Neuron (in vitro differentiated cells): ENCODE results near the gene GPA33.

Source experiments
- H2AFZ ChIP-seq: one replicate; pipeline ENCODE4 v1.6.1; 2013; ENCODE audit warnings: low read depth, mild to moderate bottlenecking, inconsistent platforms, low read length, moderate library complexity
- H3K27me3 ChIP-seq: one replicate; pipeline ENCODE4 v1.6.1; 2013; ENCODE audit warnings: low read length; ENCODE audit not compliant: insufficient read depth
- H3K36me3 ChIP-seq: one replicate; pipeline ENCODE4 v1.6.1; 2013; ENCODE audit warnings: low read length; ENCODE audit not compliant: insufficient read depth
- H3K4me1 ChIP-seq: one replicate; pipeline ENCODE4 v1.6.1; 2013; ENCODE audit warnings: low read length; ENCODE audit not compliant: insufficient read depth
- H3K4me3 ChIP-seq: 2 replicates; pipeline ENCODE4 v1.5.1; 2013; ENCODE audit warnings: mild to moderate bottlenecking, low read length, moderate library complexity
- H3K9me3 ChIP-seq: one replicate; pipeline ENCODE4 v1.6.1; 2013; ENCODE audit warnings: low read length

The GPA33 gene

DNA sequence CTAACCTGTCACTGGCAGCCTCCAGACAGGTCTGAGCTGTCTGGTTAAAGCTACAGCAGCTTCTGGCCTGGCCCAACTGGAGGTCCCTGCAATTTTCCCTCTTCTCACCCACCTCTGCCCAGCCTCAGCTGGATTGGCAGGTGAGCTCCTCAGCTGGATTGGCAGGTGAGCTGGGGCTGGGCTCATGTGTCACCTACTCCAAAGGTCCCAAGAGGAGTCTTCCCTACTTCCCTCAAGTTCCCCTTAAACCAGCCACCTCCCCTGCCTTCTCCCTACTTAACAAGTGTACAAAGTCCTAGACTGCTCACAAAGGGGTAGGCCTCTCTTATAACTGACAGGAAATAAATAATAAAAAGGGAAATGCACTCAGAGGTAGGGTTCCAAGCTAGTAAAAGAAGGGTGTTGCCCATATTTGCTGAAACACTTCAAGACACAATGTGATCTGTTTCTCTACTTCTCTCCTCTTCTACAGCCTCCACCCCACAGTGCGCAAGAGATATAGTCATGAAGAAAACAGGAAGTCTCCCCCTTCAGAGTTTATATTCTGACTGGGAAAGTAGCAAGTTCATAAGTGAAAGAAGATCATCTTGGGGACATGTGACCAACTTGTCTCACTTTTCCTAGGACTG lies at the start of gene GPA33:
Gene GPA33 (minus strand): TSS at position 64 of the 629 bp plus-strand sequence. CDS start 90 bp downstream, outside the sequence.
- Histone ChIP-seq H3K27me3 (no peaks in the 10 kb centered on the region), H2AFZ (no peak within 1 kb of the TSS), H3K4me3 (no peak within 1 kb of the TSS), H3K36me3 (no peaks in the 10 kb centered on the region), H3K4me1 (peaks cover 3% of the 10 kb centered on the region), H3K9me3 (no peaks in the 10 kb centered on the region)

DNA sequence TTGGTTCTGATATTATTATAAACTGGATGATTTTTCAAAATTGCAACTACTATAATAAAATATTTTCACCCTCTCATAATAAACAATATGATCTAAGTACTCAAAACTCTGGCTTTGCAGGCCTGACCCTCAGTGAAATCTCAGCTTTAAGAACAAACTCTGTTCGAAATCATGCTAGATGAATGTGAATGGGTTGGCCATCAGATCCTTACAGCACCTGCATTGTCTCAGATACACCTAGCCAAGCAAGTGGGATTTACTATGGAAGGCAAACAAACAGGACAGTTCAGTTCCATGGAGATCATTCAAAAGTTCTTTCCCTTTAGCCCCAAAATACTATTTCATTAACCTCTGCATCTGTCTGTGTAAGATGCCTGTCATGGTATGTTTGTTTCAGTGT lies 48.5 kb upstream of the GPA33 start:
- Histone ChIP-seq H3K36me3 (no peaks in the 10 kb centered on the region), H3K4me3 (no peak overlapping the region), H3K9me3 (no peaks in the 10 kb centered on the region), H3K4me1 (peaks cover 29% of the 10 kb centered on the region), H2AFZ (no peak overlapping the region), H3K27me3 (no peaks in the 10 kb centered on the region)

DNA sequence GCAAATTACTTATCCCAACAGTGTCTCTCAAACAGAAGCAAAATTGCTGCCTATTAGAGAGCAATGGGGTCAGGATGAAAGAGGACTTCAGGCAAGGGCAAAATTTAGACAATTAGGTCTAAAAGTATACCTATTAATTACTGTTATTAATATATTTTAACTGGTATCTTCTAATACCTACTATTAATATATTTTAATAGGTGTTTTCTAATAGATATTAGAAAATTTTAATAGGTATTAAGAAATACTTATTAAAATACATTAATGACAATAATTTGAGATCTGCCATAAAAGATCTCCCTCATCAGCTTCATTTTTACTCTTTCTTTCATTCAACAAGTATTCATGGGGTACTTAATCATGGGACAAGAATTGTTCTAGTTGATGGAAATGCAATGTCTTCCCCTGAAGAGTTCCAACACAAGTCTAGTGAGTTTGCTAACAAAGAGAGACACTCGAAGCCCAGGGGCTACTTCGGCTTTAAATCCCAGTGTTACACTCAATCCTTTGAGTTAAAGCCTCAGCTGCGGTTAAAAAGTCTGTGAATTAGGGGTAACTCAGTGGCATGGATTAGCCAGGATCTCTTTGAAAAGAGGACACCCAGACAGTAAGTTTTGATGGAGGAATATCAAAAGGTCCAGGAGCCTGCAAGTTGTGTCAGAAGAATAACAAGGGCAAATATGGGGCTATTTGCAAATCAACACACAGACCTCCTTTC lies 47.8 kb upstream of the GPA33 start:
- H3K27me3 ChIP-seq: no peaks in the 10 kb centered on the region
- H2AFZ ChIP-seq: peak overlapping the region; percentile 27
- peaks cover 29% of the 10 kb centered on the region for H3K4me1 ChIP-seq
- H3K36me3 ChIP-seq: no peaks in the 10 kb centered on the region
- H3K9me3 ChIP-seq: no peaks in the 10 kb centered on the region
- H3K4me3 ChIP-seq: peak overlapping the region; percentile 37

- Histone ChIP-seq H3K36me3 (no peaks in the 10 kb centered on the region), H3K4me1 (peaks cover 29% of the 10 kb centered on the region), H3K4me3 (peak overlapping the region; percentile 37), H2AFZ (peak overlapping the region; percentile 27), H3K9me3 (no peaks in the 10 kb centered on the region), H3K27me3 (no peaks in the 10 kb centered on the region)
Observed at GRCh38 chr1:167137332-167137781, 47.2 kb upstream of the GPA33 start.

DNA sequence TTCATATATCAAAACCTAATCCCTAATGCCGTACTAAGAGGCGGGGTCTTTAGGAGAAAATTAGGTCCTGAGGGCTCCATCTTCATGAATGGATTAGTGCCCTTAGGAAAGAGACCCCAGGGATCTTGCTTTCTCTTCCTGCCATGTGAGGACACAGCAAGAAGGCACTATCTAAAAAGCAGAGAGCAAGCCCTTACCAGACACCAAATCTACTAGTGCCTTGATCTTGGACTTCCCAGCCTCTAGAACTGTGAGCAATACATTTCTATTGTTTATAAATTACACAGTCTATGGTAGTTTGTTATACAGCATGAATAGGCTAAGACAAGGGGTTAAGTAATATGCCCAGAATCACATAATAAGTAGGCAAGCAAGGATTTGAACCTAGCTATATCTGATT lies 46.6 kb upstream of the GPA33 start:
- Histone ChIP-seq H3K4me3 (no peak overlapping the region), H3K9me3 (no peaks in the 10 kb centered on the region)

DNA sequence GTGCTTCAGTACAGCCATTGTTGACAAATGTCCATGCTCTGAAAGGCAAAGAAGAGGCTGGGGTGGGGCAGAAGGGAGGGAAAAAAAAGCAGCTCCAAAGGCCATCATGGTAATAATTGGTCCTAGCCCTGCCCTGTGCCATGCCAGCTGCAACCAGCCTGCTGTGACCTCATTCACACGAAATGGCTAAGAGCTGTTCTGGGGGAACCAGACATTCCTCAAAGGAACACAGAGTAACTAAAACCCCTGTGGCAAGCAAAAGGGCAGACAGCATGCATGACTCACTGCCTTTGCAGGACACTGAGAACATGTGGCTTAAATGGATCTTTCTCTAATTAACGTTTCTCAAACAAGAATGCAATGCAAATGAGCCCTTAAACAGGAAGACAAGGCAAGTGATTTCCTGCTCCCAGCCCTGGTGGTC lies 46.0 kb upstream of the GPA33 start:
- H3K27me3 ChIP-seq: no peaks in the 10 kb centered on the region
- H3K9me3 ChIP-seq: no peaks in the 10 kb centered on the region
- H3K4me1 ChIP-seq: peaks cover 29% of the 10 kb centered on the region
- H3K36me3 ChIP-seq: no peaks in the 10 kb centered on the region
- peak overlapping the region; percentile 1 for H3K4me3 ChIP-seq
- H2AFZ ChIP-seq: peak overlapping the region; percentile 41

More for the DNA sequence above, 46.6 kb upstream of the GPA33 start:
- Histone ChIP-seq H3K4me1 (peaks cover 29% of the 10 kb centered on the region), H3K36me3 (no peaks in the 10 kb centered on the region), H3K27me3 (no peaks in the 10 kb centered on the region), H2AFZ (peak overlapping the region; percentile 41)

DNA sequence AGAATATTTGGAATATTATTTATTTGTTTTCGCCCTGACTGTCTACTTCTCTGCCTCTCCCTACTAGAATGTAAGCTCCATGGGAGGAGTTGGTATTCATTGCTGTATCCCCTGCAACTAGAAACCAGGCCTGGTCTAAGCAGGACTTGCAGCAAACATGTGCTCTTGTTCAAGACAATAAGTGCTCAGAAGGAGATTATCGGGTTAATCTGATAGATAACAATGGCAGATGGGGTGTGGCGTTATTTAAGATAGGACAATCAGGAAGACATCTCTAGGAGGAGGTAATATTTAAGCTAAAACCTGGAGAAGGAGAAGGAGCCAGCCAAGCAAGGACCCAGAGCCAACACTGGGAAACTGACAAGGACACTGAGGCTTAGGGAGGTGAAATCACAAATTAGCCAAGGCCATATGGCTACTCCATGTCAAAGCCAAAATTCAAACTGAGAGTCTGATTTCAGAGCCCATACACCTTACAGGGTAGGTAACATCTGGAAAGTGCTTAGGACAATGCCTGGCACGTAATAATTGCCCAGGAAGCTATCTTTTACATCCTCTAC lies 45.2 kb upstream of the GPA33 start:
- no peak overlapping the region for H2AFZ ChIP-seq
- no peaks in the 10 kb centered on the region for H3K9me3 ChIP-seq
- H3K4me3 ChIP-seq: no peak overlapping the region

DNA sequence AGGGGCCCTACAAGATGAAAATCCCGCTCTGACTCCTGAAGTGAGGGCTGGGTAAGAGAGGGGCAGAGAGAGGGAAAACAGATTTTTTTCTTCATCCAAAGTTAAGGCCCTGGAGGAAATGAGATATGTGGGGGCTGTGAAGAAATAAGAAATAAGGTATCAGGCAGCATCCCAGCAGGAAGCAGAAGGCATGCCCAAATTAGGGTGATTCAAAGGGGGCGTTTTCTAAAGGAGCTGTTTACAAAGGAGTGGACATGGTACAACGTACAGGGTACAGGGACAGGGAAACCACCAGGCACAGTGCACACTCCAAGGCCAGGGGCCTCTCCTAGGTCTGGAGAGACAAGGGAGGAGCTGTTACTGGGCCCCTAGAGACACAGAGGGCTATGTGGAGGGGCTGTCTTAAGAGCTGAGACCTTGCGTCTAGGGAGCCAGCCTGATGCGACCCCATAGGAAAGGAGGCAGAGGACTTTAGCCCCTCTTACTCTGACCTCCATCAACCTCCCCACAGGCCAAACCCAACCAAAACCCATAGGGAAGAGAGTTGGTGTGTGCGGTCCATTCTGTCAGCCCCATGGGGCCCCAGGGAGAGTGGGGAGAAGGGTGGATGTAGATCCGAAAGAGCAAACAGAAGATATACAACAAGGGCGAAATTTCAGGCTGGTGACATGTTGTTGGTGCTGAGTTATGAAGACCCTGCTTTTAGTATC lies 42.3 kb upstream of the GPA33 start:
- H3K9me3 ChIP-seq: peaks cover 2% of the 10 kb centered on the region
- no peaks in the 10 kb centered on the region for H3K36me3 ChIP-seq
- peaks cover 19% of the 10 kb centered on the region for H3K4me1 ChIP-seq
- H3K27me3 ChIP-seq: no peaks in the 10 kb centered on the region
- H3K4me3 ChIP-seq: no peak overlapping the region
- H2AFZ ChIP-seq: no peak overlapping the region

More for the DNA sequence above, 45.2 kb upstream of the GPA33 start:
- Histone ChIP-seq H3K4me1 (peaks cover 29% of the 10 kb centered on the region), H3K36me3 (no peaks in the 10 kb centered on the region), H3K27me3 (no peaks in the 10 kb centered on the region)

- Histone ChIP-seq H3K27me3 (no peaks in the 10 kb centered on the region), H3K36me3 (no peaks in the 10 kb centered on the region)
Observed at GRCh38 chr1:167130829-167131510, 40.8 kb upstream of the GPA33 start.

GRCh38 chr1:167128261-167129227 lies 38.4 kb upstream of the GPA33 start:
- Histone ChIP-seq H3K9me3 (peaks cover 7% of the 10 kb centered on the region), H3K4me3 (no peak overlapping the region), H3K36me3 (no peaks in the 10 kb centered on the region), H3K4me1 (no peaks in the 10 kb centered on the region), H2AFZ (no peak overlapping the region), H3K27me3 (no peaks in the 10 kb centered on the region)

More at GRCh38 chr1:167130829-167131510, 40.8 kb upstream of the GPA33 start:
- Histone ChIP-seq H2AFZ (no peak overlapping the region), H3K4me3 (no peak overlapping the region), H3K4me1 (peaks cover 4% of the 10 kb centered on the region), H3K9me3 (peaks cover 7% of the 10 kb centered on the region)

DNA sequence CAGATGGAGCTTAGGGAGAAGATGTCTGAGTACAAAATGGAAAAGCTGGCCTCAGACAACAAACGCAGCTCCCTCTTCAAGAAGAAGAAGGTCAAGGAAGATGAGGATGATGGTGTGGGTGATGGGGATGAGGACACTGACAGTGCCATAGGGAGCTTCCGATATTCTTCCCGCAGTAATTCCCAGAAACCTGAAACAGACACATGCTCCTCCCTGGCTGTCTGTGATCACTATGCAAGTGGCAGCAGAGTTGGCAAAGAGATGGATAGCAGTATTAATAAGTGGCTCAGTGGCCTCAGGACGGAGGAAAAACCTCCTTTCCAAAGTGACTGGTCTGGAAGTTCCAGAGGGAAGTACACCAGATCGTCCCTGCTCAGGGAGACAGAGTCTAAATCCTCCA lies 37.5 kb upstream of the GPA33 start:
- Histone ChIP-seq H3K9me3 (peaks cover 7% of the 10 kb centered on the region), H2AFZ (no peak overlapping the region), H3K36me3 (no peaks in the 10 kb centered on the region), H3K4me1 (no peaks in the 10 kb centered on the region), H3K4me3 (no peak overlapping the region), H3K27me3 (no peaks in the 10 kb centered on the region)

DNA sequence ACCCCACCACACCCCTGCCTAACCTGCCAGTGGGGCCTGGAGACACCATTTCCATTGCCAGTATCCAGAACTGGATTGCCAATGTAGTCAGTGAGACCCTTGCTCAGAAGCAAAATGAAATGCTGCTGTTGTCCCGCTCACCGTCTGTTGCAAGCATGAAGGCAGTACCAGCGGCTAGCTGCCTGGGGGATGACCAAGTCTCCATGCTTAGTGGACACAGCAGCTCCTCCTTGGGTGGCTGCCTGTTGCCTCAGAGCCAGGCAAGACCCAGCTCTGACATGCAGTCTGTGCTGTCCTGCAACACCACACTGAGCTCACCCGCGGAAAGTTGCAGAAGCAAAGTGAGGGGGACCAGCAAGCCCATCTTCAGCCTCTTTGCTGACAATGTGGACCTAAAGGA lies 37.1 kb upstream of the GPA33 start:
- Histone ChIP-seq H3K4me3 (no peak overlapping the region), H3K27me3 (no peaks in the 10 kb centered on the region), H3K4me1 (no peaks in the 10 kb centered on the region), H3K9me3 (peaks cover 7% of the 10 kb centered on the region), H2AFZ (no peak overlapping the region), H3K36me3 (no peaks in the 10 kb centered on the region)
